ENCODE data around the gene OSMR.

The OSMR gene

GRCh38 chr5:38929838-38930237 lies 84.0 kb downstream of the OSMR start:
- H3K23ac ChIP-seq (ENCODE audit: low read length) = no peak overlapping the region

GRCh38 chr5:38931731-38932130 lies 85.9 kb downstream of the OSMR start:
- Histone ChIP-seq H2BK5ac (ENCODE audit: low read depth, low read length, poor library complexity) (no peak overlapping the region), H3K9ac (ENCODE audit: low read length) (no peak overlapping the region), H3K27ac (ENCODE audit: low read depth, low read length) (no peak overlapping the region), H3K9me3 (ENCODE audit: insufficient read depth, low read depth, low read length) (peaks cover 4% of the 10 kb centered on the region), H3K79me1 (ENCODE audit: low read length) (peaks cover 3% of the 10 kb centered on the region), H4K12ac (ENCODE audit: low read depth, low read length) (no peak overlapping the region), H4K8ac (ENCODE audit: low read depth, low read length) (no peak overlapping the region), H4K91ac (ENCODE audit: low read depth, low read length) (no peak overlapping the region), H2BK12ac (ENCODE audit: low read length) (no peak overlapping the region), H3K18ac (ENCODE audit: low read length) (no peak overlapping the region), H3K4me1 (ENCODE audit: control insufficient read depth in 1 of 2, insufficient read depth in 2 of 2, low read length in 2 of 2) (peaks cover 2 to 5% of the 10 kb centered on the region in 2 experiments), H3K4ac (ENCODE audit: low read depth, low read length) (no peak overlapping the region), H3K36me3 (ENCODE audit: control insufficient read depth in 1 of 2, insufficient read depth in 2 of 2, low read length in 2 of 2) (peaks cover 7 to 15% of the 10 kb centered on the region in 2 experiments), H3K4me2 (ENCODE audit: low read length) (no peak overlapping the region), H3K23ac (ENCODE audit: low read length) (no peak overlapping the region), H3K14ac (ENCODE audit: low read length) (no peak overlapping the region), H2BK120ac (ENCODE audit: insufficient read depth, low read length, poor library complexity) (no peak overlapping the region), H3K79me2 (ENCODE audit: control insufficient read depth, insufficient read depth, low read length, poor library complexity) (no peaks in the 10 kb centered on the region), H2AFZ (ENCODE audit: insufficient read depth, low read length, poor library complexity) (no peak overlapping the region), H3K27me3 (ENCODE audit: insufficient read depth, low read length) (no peaks in the 10 kb centered on the region), H2AK5ac (ENCODE audit: low read length) (no peak overlapping the region), H3K4me3 (ENCODE audit: low read depth, low read length) (no peak overlapping the region)
- WGBS (ENCODE audit: extremely low coverage, insufficient coverage, insufficient read length) = no CpG with 5 or more reads among the region's 4 CpGs
- DNase-seq = no peak

More at GRCh38 chr5:38929838-38930237, 84.0 kb downstream of the OSMR start:
- H3K9me3 ChIP-seq (ENCODE audit: insufficient read depth, low read depth, low read length) = peaks cover 4% of the 10 kb centered on the region
- no peak overlapping the region for H2AFZ ChIP-seq (ENCODE audit: insufficient read depth, low read length, poor library complexity)
- no peak overlapping the region for H3K4me3 ChIP-seq (ENCODE audit: low read depth, low read length)
- H3K9ac ChIP-seq (ENCODE audit: low read length) = no peak overlapping the region
- peaks cover 7 to 9% of the 10 kb centered on the region in 2 experiments for H3K4me1 ChIP-seq (ENCODE audit: control insufficient read depth in 1 of 2, insufficient read depth in 2 of 2, low read length in 2 of 2)
- no peak overlapping the region for H2AK5ac ChIP-seq (ENCODE audit: low read length)
- no peak overlapping the region for H3K4me2 ChIP-seq (ENCODE audit: low read length)
- no peak overlapping the region for H2BK12ac ChIP-seq (ENCODE audit: low read length)
- H3K4ac ChIP-seq (ENCODE audit: low read depth, low read length) = no peak overlapping the region
- no peak overlapping the region for H4K91ac ChIP-seq (ENCODE audit: low read depth, low read length)
- no peak overlapping the region for H3K18ac ChIP-seq (ENCODE audit: low read length)
- H3K79me2 ChIP-seq (ENCODE audit: control insufficient read depth, insufficient read depth, low read length, poor library complexity) = no peaks in the 10 kb centered on the region
- H3K36me3 ChIP-seq (ENCODE audit: control insufficient read depth in 1 of 2, insufficient read depth in 2 of 2, low read length in 2 of 2) = peaks cover 5 to 15% of the 10 kb centered on the region in 2 experiments
- no peak overlapping the region for H3K14ac ChIP-seq (ENCODE audit: low read length)
- H4K8ac ChIP-seq (ENCODE audit: low read depth, low read length) = no peak overlapping the region
- H4K12ac ChIP-seq (ENCODE audit: low read depth, low read length) = no peak overlapping the region
- no peak for DNase-seq
- H2BK5ac ChIP-seq (ENCODE audit: low read depth, low read length, poor library complexity) = no peak overlapping the region
- H2BK120ac ChIP-seq (ENCODE audit: insufficient read depth, low read length, poor library complexity) = no peak overlapping the region
- no peak overlapping the region for H3K27ac ChIP-seq (ENCODE audit: low read depth, low read length)
- H3K27me3 ChIP-seq (ENCODE audit: insufficient read depth, low read length) = no peaks in the 10 kb centered on the region
- H3K79me1 ChIP-seq (ENCODE audit: low read length) = peaks cover 9% of the 10 kb centered on the region
- no CpG with 5 or more reads among the region's 2 CpGs for WGBS (ENCODE audit: extremely low coverage, insufficient coverage, insufficient read length)

DNA sequence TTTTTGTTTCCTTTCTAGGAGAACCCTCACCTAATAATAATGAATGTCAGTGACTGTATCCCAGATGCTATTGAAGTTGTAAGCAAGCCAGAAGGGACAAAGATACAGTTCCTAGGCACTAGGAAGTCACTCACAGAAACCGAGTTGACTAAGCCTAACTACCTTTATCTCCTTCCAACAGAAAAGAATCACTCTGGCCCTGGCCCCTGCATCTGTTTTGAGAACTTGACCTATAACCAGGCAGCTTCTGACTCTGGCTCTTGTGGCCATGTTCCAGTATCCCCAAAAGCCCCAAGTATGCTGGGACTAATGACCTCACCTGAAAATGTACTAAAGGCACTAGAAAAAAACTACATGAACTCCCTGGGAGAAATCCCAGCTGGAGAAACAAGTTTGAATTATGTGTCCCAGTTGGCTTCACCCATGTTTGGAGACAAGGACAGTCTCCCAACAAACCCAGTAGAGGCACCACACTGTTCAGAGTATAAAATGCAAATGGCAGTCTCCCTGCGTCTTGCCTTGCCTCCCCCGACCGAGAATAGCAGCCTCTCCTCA lies 87.1 kb downstream of the OSMR start:
- H4K91ac ChIP-seq (ENCODE audit: low read depth, low read length) = no peak overlapping the region
- DNase-seq = no peak
- no CpG with 5 or more reads among the region's 4 CpGs for WGBS (ENCODE audit: extremely low coverage, insufficient coverage, insufficient read length)

GRCh38 chr5:38935437-38935836 lies 89.6 kb downstream of the OSMR start:
- Histone ChIP-seq H3K27ac (ENCODE audit: low read depth, low read length) (no peak overlapping the region), H3K23ac (ENCODE audit: low read length) (no peak overlapping the region), H2BK12ac (ENCODE audit: low read length) (no peak overlapping the region), H2AK5ac (ENCODE audit: low read length) (no peak overlapping the region), H3K4me3 (ENCODE audit: low read depth, low read length) (no peak overlapping the region), H3K4ac (ENCODE audit: low read depth, low read length) (no peak overlapping the region), H3K18ac (ENCODE audit: low read length) (no peak overlapping the region), H2BK120ac (ENCODE audit: insufficient read depth, low read length, poor library complexity) (no peak overlapping the region), H3K9me3 (ENCODE audit: insufficient read depth, low read depth, low read length) (peaks cover 3% of the 10 kb centered on the region), H3K36me3 (ENCODE audit: control insufficient read depth in 1 of 2, insufficient read depth in 2 of 2, low read length in 2 of 2) (peaks cover 8 to 12% of the 10 kb centered on the region in 2 experiments), H3K14ac (ENCODE audit: low read length) (no peak overlapping the region), H4K12ac (ENCODE audit: low read depth, low read length) (no peak overlapping the region), H3K79me1 (ENCODE audit: low read length) (peaks cover 3% of the 10 kb centered on the region), H3K4me2 (ENCODE audit: low read length) (no peak overlapping the region), H2BK5ac (ENCODE audit: low read depth, low read length, poor library complexity) (no peak overlapping the region), H4K91ac (ENCODE audit: low read depth, low read length) (no peak overlapping the region), H3K4me1 (ENCODE audit: control insufficient read depth in 1 of 2, insufficient read depth in 2 of 2, low read length in 2 of 2) (peaks cover 0 to 3% of the 10 kb centered on the region in 2 experiments), H3K27me3 (ENCODE audit: insufficient read depth, low read length) (no peaks in the 10 kb centered on the region), H3K79me2 (ENCODE audit: control insufficient read depth, insufficient read depth, low read length, poor library complexity) (no peaks in the 10 kb centered on the region), H2AFZ (ENCODE audit: insufficient read depth, low read length, poor library complexity) (no peak overlapping the region), H3K9ac (ENCODE audit: low read length) (no peak overlapping the region), H4K8ac (ENCODE audit: low read depth, low read length) (no peak overlapping the region)
- WGBS (ENCODE audit: extremely low coverage, insufficient coverage, insufficient read length) = no CpG with 5 or more reads among the region's 1 CpG
- no peak for DNase-seq

More for the DNA sequence above, 87.1 kb downstream of the OSMR start:
- H3K9ac ChIP-seq (ENCODE audit: low read length) = no peak overlapping the region
- no peak overlapping the region for H2AFZ ChIP-seq (ENCODE audit: insufficient read depth, low read length, poor library complexity)
- peaks cover 3% of the 10 kb centered on the region for H3K9me3 ChIP-seq (ENCODE audit: insufficient read depth, low read depth, low read length)
- H3K79me1 ChIP-seq (ENCODE audit: low read length) = peaks cover 3% of the 10 kb centered on the region
- no peaks in the 10 kb centered on the region for H3K27me3 ChIP-seq (ENCODE audit: insufficient read depth, low read length)
- H3K23ac ChIP-seq (ENCODE audit: low read length) = no peak overlapping the region
- no peak overlapping the region for H2AK5ac ChIP-seq (ENCODE audit: low read length)
- no peak overlapping the region for H4K12ac ChIP-seq (ENCODE audit: low read depth, low read length)
- peaks cover 8 to 14% of the 10 kb centered on the region in 2 experiments for H3K36me3 ChIP-seq (ENCODE audit: control insufficient read depth in 1 of 2, insufficient read depth in 2 of 2, low read length in 2 of 2)
- no peak overlapping the region for H2BK120ac ChIP-seq (ENCODE audit: insufficient read depth, low read length, poor library complexity)
- no peak overlapping the region for H4K8ac ChIP-seq (ENCODE audit: low read depth, low read length)
- H2BK12ac ChIP-seq (ENCODE audit: low read length) = no peak overlapping the region
- no peak overlapping the region for H3K27ac ChIP-seq (ENCODE audit: low read depth, low read length)
- no peak overlapping the region for H3K4ac ChIP-seq (ENCODE audit: low read depth, low read length)
- H3K4me1 ChIP-seq (ENCODE audit: control insufficient read depth in 1 of 2, insufficient read depth in 2 of 2, low read length in 2 of 2) = peaks cover 0 to 3% of the 10 kb centered on the region in 2 experiments
- no peak overlapping the region for H3K4me3 ChIP-seq (ENCODE audit: low read depth, low read length)
- H3K4me2 ChIP-seq (ENCODE audit: low read length) = no peak overlapping the region
- H3K79me2 ChIP-seq (ENCODE audit: control insufficient read depth, insufficient read depth, low read length, poor library complexity) = no peaks in the 10 kb centered on the region
- H2BK5ac ChIP-seq (ENCODE audit: low read depth, low read length, poor library complexity) = no peak overlapping the region
- no peak overlapping the region for H3K18ac ChIP-seq (ENCODE audit: low read length)
- no peak overlapping the region for H3K14ac ChIP-seq (ENCODE audit: low read length)

Data from trophoblast cell (in vitro differentiated cells and primary cell).